Thyroid gland (tissue), 4 donors: ENCODE measurements around the gene OAS2.

Source experiments
- POLR2A ChIP-seq, 2 donors: fragments of 450-650 bp; IDR thresholded peaks; one replicate each; pipeline ENCODE4 v1.6.1; 2017; ENCODE audit warnings: antibody characterized with exemption in 2 of 2, mild to moderate bottlenecking in 2 of 2, moderate library complexity in 1 of 2
- TF ChIP-seq, protein P1 (sequence below), 6 experiments: fragments of 200-600 bp in 3 of 6; fragments of 450-650 bp in 3 of 6; sonication (generic) in 3 of 6; IDR thresholded peaks; one replicate each; pipeline ENCODE4 v1.5.1; 2016 to 2019; ENCODE audit warnings: antibody characterized with exemption in 6 of 6, mild to moderate bottlenecking in 2 of 6, inconsistent platforms in 1 of 6, moderate library complexity in 1 of 6

DNA sequence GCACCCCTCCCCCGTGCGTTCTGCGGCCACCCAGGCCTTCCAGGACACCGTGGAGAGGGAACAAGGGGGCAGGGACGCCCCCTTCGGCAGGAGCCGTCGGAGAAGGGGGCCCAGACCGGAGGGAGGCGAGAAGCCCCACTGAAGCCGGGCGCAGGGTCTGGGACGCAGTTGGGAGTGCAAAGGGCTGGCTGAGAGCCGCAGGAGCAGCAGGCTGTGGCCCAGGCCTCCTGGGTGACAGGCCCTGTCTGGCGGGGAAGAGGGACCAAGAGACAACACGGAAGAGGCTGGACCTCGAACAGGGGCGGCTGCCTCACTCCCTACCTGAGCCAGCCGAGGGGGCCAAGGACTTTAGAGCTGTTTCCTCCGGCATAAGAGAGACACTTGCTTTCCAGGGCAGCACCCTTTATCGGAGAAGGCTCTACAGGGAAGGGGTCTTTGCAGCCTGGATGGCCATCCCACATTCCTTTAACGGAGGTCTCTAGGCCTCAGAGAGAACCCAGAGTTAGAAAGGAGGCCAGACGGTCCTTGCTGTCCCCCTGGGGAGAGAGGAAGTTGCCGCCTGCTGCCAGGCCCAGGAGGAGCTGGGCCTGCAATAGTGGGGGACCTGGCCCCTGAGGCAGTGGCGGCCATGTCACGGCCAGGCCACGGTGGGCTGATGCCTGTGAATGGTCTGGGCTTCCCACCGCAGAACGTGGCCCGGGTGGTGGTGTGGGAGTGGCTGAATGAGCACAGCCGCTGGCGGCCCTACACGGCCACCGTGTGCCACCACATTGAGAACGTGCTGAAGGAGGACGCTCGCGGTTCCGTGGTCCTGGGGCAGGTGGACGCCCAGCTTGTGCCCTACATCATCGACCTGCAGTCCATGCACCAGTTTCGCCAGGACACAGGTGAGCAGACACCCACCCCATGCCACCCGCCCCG, 79.5 kb downstream of the OAS2 start:
- TF ChIP-seq, protein P1, sequence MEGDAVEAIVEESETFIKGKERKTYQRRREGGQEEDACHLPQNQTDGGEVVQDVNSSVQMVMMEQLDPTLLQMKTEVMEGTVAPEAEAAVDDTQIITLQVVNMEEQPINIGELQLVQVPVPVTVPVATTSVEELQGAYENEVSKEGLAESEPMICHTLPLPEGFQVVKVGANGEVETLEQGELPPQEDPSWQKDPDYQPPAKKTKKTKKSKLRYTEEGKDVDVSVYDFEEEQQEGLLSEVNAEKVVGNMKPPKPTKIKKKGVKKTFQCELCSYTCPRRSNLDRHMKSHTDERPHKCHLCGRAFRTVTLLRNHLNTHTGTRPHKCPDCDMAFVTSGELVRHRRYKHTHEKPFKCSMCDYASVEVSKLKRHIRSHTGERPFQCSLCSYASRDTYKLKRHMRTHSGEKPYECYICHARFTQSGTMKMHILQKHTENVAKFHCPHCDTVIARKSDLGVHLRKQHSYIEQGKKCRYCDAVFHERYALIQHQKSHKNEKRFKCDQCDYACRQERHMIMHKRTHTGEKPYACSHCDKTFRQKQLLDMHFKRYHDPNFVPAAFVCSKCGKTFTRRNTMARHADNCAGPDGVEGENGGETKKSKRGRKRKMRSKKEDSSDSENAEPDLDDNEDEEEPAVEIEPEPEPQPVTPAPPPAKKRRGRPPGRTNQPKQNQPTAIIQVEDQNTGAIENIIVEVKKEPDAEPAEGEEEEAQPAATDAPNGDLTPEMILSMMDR (IDR thresholded peaks at IDR 0.05): no peak
- no peak for TF ChIP-seq POLR2A (IDR thresholded peaks at IDR 0.05)
